Measurements from ENCODE around the gene GALK1.

DNA sequence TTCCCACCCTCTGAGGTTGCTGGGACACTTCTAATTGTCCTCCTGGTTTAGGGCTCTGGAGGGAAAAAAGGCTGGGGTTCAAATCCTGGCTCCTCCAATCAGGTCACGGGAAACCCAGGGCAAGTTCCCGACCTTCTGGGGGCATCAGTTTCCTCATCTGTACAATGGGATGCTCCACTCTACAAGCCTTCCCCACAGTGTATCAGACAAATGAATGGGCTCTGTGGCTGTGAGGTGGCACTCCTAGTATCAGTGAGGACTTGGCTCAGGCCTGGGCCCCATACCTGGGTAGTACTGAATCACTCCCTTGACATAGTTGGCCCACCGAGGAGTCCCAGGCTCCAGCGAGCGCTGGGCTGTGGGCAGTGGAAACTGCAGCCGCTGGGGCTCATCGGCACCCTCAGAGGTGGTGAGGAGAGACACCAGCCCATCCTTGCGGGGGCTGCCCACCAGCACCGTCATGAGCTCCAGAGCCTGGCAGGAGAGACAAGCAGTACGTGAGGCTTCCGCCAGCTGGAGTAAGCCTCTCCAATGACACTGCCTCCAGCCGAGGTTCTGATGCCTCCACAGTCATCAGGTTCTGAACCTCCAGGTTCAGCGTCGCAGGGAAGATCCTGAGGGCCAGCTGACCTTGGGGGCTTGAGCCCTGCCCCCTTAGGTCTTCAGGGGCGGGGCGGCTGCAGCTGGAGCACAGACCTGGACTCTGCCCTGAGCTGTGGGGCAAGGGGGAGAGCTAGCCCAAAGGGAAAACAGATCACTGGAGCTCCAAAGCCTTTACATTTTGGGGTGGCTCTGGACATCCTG is 1.2 kb downstream of the GALK1 start:
- TF ChIP-seq CTCF (optimal IDR thresholded peaks at IDR 0.05 in 1 of 3, IDR thresholded peaks at IDR 0.05 in 1 of 3, conservative IDR thresholded peaks at IDR 0.05 in 1 of 3; ENCODE audit: extremely low read depth in 1 of 3, insufficient read depth in 2 of 3, low read length in 3 of 3) = no peak
- no peak for TF ChIP-seq EZH2 (IDR thresholded peaks at IDR 0.05; ENCODE audit: low read length)
